NOMO-1 (cell line): Measurements from ENCODE around the gene CMBL.
"Not testable (repeated sequence)": the region's sequence is repeated elsewhere in the genome, so short reads cannot be mapped to it uniquely, and the experiment has no call there.

Source experiments
- DNase-seq, 2 experiments: peaks; one replicate each; lab custom pipeline; 2025; ENCODE audit not compliant: unreplicated experiment in 2 of 2; lab: John Stamatoyannopoulos, UW

Gene CMBL

GRCh38 chr5:10262121-10262774, 45.5 kb downstream of the CMBL start:
- DNase-seq, result no peak

GRCh38 chr5:10261065-10261464, 46.6 kb downstream of the CMBL start:
- no peak for DNase-seq

- DNase-seq, result no peak
Observed at GRCh38 chr5:10259899-10260298, 47.8 kb downstream of the CMBL start.

GRCh38 chr5:10257870-10258269, 49.8 kb downstream of the CMBL start:
- no peak for DNase-seq

- DNase-seq, result no peak
Observed at GRCh38 chr5:10254686-10255085, 53.0 kb downstream of the CMBL start.

GRCh38 chr5:10253390-10253789, 54.3 kb downstream of the CMBL start:
- no peak for DNase-seq

- DNase-seq, result peak; percentile 69 to 76
Observed at GRCh38 chr5:10251405-10251804, 56.3 kb downstream of the CMBL start.

GRCh38 chr5:10250806-10251276, 56.9 kb downstream of the CMBL start:
- DNase-seq, result peak; percentile 58 to 68

GRCh38 chr5:10249948-10250805, 57.5 kb downstream of the CMBL start, which contains the start of gene CCT5:
Gene CCT5 (plus strand): TSS chr5:10250280. CDS start chr5:10250341, 61 bp downstream.
- peak; percentile 99 to 100 for DNase-seq

- DNase-seq, result peak; percentile 27 to 32
Observed at GRCh38 chr5:10248378-10249260, 59.1 kb downstream of the CMBL start.

GRCh38 chr5:10247217-10247616, 60.5 kb downstream of the CMBL start:
- DNase-seq, result not testable (repeated sequence)

- no peak for DNase-seq
Observed at GRCh38 chr5:10246761-10247160, 60.9 kb downstream of the CMBL start.

- DNase-seq, result no peak
Observed at GRCh38 chr5:10244342-10244944, 63.3 kb downstream of the CMBL start.

GRCh38 chr5:10243660-10244240, 64.0 kb downstream of the CMBL start:
- no peak for DNase-seq

- no peak for DNase-seq
Observed at GRCh38 chr5:10235350-10235749, 72.4 kb downstream of the CMBL start.

- DNase-seq, result no peak
Observed at GRCh38 chr5:10233505-10233904, 74.2 kb downstream of the CMBL start.

GRCh38 chr5:10233011-10233410, 74.7 kb downstream of the CMBL start:
- no peak for DNase-seq

GRCh38 chr5:10232386-10232785, 75.3 kb downstream of the CMBL start:
- no peak for DNase-seq

GRCh38 chr5:10229306-10230048, 78.2 kb downstream of the CMBL start:
- no peak for DNase-seq
